ENCODE data around the gene CCT7.

- TF ChIP-seq CTCF (IDR thresholded peaks at IDR 0.05; ENCODE audit: insufficient read depth, low read length, poor library complexity, severe bottlenecking) = no peak
- no peak for TF ChIP-seq EZH2phosphoT487 (conservative IDR thresholded peaks at IDR 0.05; ENCODE audit: low read length)
Measured at GRCh38 chr2:73293534-73294171, 59.5 kb downstream of the CCT7 start, which contains the start of gene EGR4.

Measured in SU-DHL-6 (cell line).